Epidermal melanocyte (primary cell): ENCODE measurements around the gene MAGOH.

ENCODE experiments used
- DNase-seq: peaks from one replicate; pipeline ENCODE4 v3.0.0; 2011; ENCODE audit warnings: low spot score; ENCODE audit not compliant: insufficient read length

Gene MAGOH

DNA sequence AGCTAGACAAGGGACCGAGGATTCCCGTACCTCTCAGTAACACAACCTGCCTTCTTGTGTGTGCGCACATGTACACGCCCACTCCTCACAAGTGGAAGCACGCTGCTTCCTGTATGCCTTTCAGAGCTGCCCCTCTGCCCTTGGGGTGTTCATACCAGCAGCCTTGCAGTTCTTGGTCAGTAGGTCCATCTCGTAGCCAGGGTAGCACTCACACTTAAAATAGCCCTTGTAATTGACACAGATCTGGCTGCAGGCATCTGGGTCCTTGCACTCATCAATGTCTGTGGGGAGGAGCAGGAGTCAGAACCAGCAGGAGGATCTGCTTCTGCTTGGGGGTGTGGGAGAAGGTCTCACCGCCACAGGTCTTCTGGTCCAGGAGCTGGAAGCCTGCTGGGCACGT is 32.6 kb upstream of the MAGOH start:
- DNase-seq, result no peak

- DNase-seq, result no peak
Observed at GRCh38 chr1:53270107-53270506, 31.8 kb upstream of the MAGOH start.

GRCh38 chr1:53267761-53268160 is 29.4 kb upstream of the MAGOH start:
- no peak for DNase-seq

GRCh38 chr1:53266038-53266437 is 27.7 kb upstream of the MAGOH start:
- DNase-seq, result no peak

DNA sequence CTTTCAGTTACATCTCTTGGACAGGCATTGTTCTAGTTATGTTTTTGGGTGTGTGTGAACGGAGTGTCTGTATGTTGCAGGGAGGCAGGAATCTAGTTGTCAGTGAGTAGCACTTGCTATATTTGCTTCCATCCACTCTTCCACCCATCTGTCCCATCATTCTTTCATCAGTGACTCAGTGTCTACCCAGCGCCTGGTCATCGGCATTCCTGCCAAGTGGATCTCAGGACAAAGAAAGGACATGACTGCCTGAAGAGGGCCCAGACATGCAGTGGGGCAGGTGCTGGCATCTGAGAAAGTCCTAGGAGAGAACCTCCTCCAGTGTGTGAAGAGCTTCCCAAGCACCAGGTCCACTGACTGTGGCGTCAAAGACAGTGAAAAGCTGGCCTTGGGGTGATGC is 27.3 kb upstream of the MAGOH start:
- DNase-seq, result no peak

DNA sequence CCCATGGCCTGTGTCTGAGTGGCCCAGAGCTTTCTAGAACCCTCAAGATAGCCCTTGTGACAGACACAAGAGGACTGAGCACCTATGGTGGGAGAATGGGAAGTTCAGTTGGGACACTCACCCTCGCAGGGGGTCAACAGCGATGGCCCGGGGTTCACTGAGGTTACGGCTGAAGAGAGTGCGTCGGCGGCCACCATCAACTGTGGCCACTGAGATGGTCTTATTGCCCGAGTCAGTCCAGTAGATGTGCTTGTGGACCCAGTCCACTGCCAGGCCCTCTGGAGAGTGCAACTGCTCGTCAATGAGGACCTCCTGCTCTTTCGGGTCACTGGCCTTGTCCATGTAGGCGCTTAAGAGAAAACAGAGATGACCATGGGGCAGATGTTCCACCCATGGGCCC is 25.7 kb upstream of the MAGOH start:
- DNase-seq, result no peak

DNA sequence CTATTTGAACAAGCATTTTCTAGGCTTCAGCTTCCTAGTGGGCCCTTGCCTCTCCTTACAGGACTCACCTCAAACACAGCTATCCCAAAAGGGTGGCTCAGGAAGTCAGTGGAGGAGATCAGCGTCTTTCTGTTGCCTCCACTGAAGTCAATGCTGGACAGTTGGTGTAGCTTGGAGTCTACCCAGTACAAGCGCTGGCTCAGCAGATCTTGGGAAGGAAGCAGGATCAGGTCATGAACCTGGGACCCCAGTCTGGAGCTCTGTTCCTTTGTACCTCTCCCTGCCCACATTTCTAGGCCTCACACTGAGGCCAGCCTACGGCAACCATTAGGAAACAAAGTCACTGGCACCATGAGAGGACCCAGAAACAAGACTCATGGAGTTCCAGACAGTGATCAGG is 23.7 kb upstream of the MAGOH start:
- no peak for DNase-seq

DNA sequence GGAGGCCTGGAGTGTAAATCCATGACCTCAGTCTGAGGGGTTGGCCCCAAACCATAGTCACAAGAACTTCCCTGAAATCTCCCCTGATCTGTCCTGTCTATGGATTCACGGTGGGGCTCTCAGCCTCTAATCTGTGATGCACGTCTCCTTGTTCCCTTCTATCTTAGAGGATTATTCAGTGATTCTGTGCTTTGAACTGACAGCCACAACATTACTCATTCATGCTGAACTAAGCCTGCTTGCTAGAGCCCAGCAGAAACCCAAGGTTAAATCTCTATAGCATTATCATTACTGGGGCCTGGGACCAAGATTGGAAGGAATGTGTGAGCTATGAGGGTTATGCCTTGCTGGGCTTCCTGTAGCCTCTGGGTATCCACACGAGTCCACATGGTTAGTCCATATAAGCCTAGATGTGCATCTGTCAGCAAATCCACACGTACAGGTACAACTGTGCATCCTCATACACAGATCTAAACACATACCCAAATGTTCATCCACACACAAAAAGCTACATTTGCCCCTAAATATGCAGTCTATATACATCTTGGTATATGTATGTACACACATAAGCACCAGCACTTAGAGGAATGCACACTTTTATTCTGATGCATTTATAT is 22.4 kb upstream of the MAGOH start:
- no peak for DNase-seq

DNA sequence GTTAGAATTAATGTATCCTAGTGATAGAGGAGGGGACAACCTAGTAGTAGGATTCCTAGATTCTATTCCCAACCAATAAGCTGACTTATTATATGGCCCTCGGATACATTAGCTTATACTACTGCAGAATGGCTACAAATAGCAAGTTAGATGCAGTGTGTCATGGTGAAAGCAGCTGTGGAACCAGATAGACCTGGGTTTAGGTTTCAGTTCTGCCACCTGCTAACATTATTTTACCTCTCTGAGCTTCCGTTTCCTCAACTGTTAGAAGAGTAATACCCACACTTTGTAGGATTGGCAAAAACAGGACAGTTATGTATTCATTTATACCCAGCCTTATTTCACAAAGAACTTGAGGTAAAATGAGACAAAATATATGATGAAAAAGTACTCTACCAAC is 21.6 kb upstream of the MAGOH start:
- no peak for DNase-seq

DNA sequence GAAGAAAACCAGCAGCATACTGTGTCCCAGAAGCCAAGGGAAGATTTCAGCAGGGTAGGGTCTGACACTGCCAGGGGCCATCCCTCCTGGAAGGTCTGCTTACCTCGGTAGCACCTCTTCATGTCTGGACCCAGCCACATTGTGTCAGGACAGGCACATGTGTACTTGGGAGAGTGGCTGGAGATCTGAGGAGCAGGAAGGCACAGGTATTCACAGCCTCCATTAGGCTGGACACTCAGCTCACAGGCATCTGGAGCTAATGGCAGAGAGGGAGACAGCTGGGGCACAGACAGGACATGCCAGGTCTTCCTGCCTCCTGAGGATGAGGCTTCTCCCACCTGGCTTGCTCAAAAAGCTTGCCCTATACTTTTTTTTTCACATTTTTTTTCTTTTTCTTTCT is 19.9 kb upstream of the MAGOH start:
- DNase-seq, result no peak

GRCh38 chr1:53257454-53258081 is 19.2 kb upstream of the MAGOH start:
- no peak for DNase-seq

DNA sequence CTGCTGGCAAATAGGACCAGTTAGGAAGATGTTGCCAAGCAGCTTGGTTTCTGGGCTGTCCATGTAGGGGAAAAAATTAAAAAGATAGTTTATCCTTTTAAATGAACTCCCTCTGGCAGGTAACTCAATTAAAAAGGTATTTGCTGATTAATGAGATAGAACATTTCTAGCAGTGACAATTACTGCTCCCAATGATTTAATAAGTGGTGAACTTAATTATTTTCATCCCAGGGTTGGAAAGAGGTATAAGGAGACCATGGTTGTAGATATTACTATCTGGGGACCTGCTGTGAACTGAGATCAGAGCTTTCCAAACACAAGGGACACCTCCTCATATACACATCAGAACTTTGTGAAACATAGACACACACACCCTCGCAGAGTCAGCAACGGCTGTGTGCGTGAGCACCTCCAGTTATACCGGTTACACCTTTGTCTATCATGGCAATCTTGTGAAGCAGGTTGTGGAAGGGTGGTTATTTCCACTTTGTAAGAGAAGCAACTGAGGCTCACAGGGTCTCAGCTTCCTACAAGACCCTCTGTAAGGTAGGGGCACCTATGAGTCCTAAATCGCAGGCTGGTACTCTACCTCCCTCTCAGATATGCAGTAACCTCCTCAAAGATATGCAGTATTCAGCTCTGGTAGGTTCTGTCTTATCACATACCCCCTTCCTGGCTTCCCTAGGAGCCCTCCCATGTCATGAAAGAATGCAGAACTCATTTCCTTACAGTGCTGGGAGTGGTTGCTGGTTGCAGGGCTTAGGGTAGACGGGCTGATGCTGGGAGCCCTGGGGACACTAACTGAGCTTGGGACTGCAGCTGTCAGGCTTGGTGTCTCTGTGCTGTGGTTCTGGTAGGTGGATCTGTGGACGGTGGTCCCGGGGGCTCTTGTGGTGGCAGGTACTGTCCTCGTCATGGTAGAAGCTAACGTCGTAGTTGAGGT is 18.5 kb upstream of the MAGOH start:
- DNase-seq, result no peak

GRCh38 chr1:53255031-53255430 is 16.7 kb upstream of the MAGOH start:
- no peak for DNase-seq

- DNase-seq, result no peak
Observed at GRCh38 chr1:53254011-53254640, 15.8 kb upstream of the MAGOH start.

DNA sequence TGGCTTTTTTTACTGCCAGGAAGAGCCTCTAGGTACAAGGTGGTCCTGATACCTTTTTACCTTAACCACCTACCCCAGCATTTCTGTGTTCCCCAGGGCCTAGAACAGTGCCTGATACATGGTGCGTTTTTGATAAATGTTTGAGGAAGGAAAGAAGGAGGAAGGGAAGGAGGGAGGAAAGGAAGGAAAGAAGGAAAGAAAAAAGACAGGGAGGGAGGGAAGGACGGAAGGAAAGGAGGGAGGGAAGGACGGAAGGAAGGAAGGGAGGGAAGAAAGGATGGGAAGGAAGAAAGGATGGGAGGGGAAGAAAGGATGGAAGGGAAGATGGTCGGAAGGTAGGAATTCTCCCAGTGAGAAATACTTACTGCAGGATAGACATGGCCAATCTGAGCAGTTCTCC is 12.0 kb upstream of the MAGOH start:
- no peak for DNase-seq

DNA sequence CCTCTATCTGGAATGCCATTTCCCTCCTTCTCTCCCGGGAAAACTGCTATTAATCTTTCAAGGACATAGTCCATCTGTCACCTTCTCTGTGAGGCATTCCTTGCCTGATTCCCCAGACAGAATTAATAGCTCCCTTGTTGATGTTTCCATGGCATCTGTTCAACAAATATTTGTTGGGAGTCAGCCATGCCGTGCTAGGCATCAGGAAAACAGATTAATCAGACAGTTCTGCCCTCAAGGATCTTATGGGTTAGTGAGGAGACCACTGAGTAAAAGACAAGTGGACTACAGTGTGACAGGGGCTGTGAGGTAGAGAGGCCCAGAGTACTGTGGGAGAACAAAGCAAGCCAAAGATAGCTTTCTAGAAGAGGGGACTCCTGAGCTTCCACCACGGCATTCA is 11.4 kb upstream of the MAGOH start:
- peak; percentile 34 for DNase-seq

- DNase-seq, result no peak
Observed at GRCh38 chr1:53246261-53247134, 8.2 kb upstream of the MAGOH start.

- DNase-seq, result no peak
Observed at GRCh38 chr1:53244141-53244540, 5.8 kb upstream of the MAGOH start.

- DNase-seq, result no peak
Observed at GRCh38 chr1:53242381-53242780, 4.1 kb upstream of the MAGOH start.

DNA sequence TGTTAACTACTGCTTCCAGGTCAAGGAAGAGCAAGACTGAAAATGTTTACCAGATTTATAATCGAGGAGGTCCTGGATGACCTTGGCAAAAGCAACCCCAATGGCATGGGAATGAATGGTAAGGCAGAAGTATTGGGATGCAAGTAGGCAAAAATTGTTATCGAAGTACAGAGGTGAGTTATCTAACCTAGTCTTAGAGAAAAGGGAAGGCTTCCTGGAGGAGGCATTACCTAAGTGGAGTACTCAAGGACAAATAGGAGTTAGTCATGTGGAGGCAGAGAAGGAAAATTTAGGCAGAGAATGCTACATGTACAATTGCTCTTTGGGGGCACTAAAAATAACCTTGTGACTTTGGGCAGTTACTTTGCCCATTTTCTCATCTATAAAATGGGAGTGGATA is 3.5 kb upstream of the MAGOH start:
- no peak for DNase-seq

DNA sequence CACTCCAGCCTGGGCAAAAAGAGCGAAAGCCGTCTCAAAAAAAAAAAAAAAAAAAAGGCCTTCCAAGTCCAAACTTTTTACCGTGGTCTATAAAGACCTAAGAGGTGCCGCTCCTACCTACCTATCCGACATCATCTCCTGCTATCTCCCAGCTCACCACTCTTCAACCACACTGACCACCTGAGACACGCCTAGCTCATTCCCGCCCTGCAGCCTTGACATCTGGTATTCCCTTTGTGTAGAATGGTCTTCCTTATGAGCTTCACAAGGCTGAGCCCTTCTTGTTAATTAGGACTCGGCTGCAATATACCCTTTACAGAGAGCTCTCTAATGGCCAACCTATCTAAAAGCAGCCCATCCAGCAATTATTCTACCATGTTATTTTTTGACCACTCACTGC is 680 bp downstream of the MAGOH start:
- DNase-seq, result no peak
